ENCODE data around the gene EFNB3. TPM values are rescaled to one million over a fixed set of nuclear protein-coding genes. Genes with fewer than 3 reads are reported as not detected.
A peak's percentile ranks its signal among the peaks of the same experiment; 100 is the strongest.

EFNB3 gene
- total RNA-seq, 3 donors from 2014 or later (not counting 1 experiment from before 2014, with no cell fraction given) = not detected

DNA sequence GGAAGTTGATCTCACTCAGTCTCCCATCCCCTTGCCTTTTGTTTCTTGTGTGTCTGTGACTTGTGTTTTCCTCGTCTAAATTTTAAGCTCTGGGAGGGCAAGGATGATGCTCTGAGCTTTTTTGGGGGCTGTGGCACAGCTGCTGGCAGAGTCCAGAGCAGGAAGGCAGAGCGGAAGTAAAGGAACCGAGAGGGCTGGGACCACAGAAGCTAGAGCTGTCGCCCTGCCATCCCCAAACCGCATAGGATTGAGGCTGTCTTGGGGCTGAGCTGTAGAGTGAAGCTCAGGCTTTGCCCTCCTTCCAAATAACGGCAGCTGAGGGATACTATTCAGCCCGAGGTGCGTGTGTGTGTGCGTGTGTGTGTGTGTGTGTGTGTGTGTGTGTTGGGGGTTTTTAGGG, 8.8 kb downstream of the EFNB3 start:
- DNase-seq (peak in 1 of 2 donors; percentile 7), ATAC-seq (no peak)
- peaks cover 58 to 59% of the 10 kb centered on the region in 2 donors for H3K27me3 Mint-ChIP-seq (ENCODE audit: low read depth in 2 of 2)
- H3K27me3 ChIP-seq (ENCODE audit: control insufficient read depth, insufficient read depth, low read length) = peaks cover 30% of the 10 kb centered on the region
- TF ChIP-seq CTCF (IDR thresholded peaks at IDR 0.05) = no peak
- H3K27ac ChIP-seq (ENCODE audit: low read length) = no peak overlapping the region
- no peak overlapping the region for H3K27ac Mint-ChIP-seq
- H3K4me3 ChIP-seq (ENCODE audit: low read length) = no peak overlapping the region
- no peak overlapping the region for H3K4me3 Mint-ChIP-seq
- peaks cover 18% of the 10 kb centered on the region for H3K4me1 ChIP-seq (ENCODE audit: control insufficient read depth, insufficient read depth, low read length)
- H3K9me3 Mint-ChIP-seq = no peaks in the 10 kb centered on the region
- H3K9me3 ChIP-seq (ENCODE audit: control insufficient read depth, insufficient read depth, low read length) = no peaks in the 10 kb centered on the region
- peaks cover 15 to 37% of the 10 kb centered on the region in 2 donors for H3K4me1 Mint-ChIP-seq
- no peaks in the 10 kb centered on the region for H3K36me3 Mint-ChIP-seq
- intact Hi-C loops (cut with micrococcal nuclease) = no loop called here
- no peaks in the 10 kb centered on the region for H3K36me3 ChIP-seq (ENCODE audit: control insufficient read depth, insufficient read depth, low read length)
- WGBS (ENCODE audit: insufficient coverage) = 13% methylated on average over 6 of the region's 9 CpGs

- Histone ChIP-seq H3K4me1 (ENCODE audit: control insufficient read depth, insufficient read depth, low read length) (peaks cover 18% of the 10 kb centered on the region), H3K9me3 (ENCODE audit: control insufficient read depth, insufficient read depth, low read length) (no peaks in the 10 kb centered on the region), H3K36me3 (ENCODE audit: control insufficient read depth, insufficient read depth, low read length) (no peaks in the 10 kb centered on the region), H3K27ac (ENCODE audit: low read length) (no peak overlapping the region), H3K4me3 (ENCODE audit: low read length) (no peak overlapping the region), H3K27me3 (ENCODE audit: control insufficient read depth, insufficient read depth, low read length) (peaks cover 35% of the 10 kb centered on the region)
- DNase-seq = peak in 1 of 2 donors; percentile 1
- no peak for TF ChIP-seq CTCF (IDR thresholded peaks at IDR 0.05)
- ATAC-seq = no peak
- peaks cover 15 to 37% of the 10 kb centered on the region in 2 donors for H3K4me1 Mint-ChIP-seq
- 91% methylated on average over 5 of the region's 10 CpGs for WGBS (ENCODE audit: insufficient coverage)
- no peak overlapping the region for H3K27ac Mint-ChIP-seq
- no peak overlapping the region for H3K4me3 Mint-ChIP-seq
- H3K9me3 Mint-ChIP-seq = no peaks in the 10 kb centered on the region
- H3K27me3 Mint-ChIP-seq (ENCODE audit: low read depth in 2 of 2) = peaks cover 66 to 68% of the 10 kb centered on the region in 2 donors
- intact Hi-C loops (cut with micrococcal nuclease) = no loop called here
- H3K36me3 Mint-ChIP-seq = no peaks in the 10 kb centered on the region
These were observed 10.0 kb downstream of the EFNB3 start for GRCh38 chr17:7714721-7715594.

DNA sequence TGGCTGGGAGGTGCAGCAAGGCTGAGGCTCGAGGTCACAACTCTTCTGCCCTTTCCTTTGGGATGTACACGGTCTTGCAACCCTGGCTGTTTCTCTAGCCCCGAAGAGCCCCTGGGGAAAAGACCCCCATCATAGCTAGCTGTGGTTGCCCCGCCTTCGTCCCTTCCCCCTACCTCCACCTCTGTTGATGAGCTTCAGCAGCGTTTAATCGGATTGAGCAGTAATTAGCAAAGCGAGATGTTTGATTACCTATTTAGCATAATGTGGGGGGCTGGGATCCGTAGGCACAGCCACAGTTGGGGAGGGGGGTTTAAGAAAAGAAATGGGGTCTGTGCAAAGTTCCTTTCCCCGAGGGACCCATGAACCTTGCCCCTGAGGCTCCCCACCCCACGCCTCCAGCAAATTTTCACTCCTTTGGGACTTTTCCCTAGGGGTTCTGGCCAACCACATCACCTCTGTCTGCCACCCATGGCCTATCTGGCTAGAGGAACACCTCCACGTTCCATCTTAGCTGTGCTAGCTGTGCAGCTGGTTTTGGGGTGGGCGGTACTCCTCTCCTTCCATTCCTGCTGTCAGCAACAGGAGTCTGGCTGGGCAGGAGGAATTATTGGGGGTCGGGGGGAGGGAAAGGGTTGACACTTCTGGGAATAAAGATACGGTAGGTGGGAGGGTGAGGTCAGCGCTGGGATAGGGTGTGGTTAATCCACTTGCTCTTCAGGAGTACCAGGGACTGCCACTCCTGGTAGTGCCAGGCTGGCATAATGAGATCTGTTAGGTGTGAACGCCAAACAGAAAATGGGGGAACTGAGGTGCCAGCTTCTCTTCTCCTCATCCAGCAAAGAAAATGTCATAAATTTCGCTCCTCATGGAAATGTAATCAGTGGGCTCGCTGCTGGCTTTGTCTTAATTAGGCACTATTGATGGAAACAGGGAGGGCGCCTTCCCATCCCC, 11.2 kb downstream of the EFNB3 start:
- Histone ChIP-seq H3K27ac (ENCODE audit: low read length) (no peak overlapping the region), H3K9me3 (ENCODE audit: control insufficient read depth, insufficient read depth, low read length) (no peaks in the 10 kb centered on the region), H3K4me1 (ENCODE audit: control insufficient read depth, insufficient read depth, low read length) (peaks cover 12% of the 10 kb centered on the region), H3K27me3 (ENCODE audit: control insufficient read depth, insufficient read depth, low read length) (peaks cover 35% of the 10 kb centered on the region), H3K36me3 (ENCODE audit: control insufficient read depth, insufficient read depth, low read length) (no peaks in the 10 kb centered on the region), H3K4me3 (ENCODE audit: low read length) (no peak overlapping the region)
- Mint-ChIP-seq H3K36me3 (no peaks in the 10 kb centered on the region), H3K9me3 (no peaks in the 10 kb centered on the region), H3K27ac (no peak overlapping the region), H3K4me3 (peak overlapping the region; percentile 6), H3K27me3 (ENCODE audit: low read depth in 2 of 2) (peaks cover 69 to 70% of the 10 kb centered on the region in 2 donors), H3K4me1 (peaks cover 5 to 27% of the 10 kb centered on the region in 2 donors)
- DNase-seq (no peak), ATAC-seq (no peak)
- TF ChIP-seq CTCF (IDR thresholded peaks at IDR 0.05) = no peak
- intact Hi-C loops (cut with micrococcal nuclease) = no loop called here
- WGBS (ENCODE audit: insufficient coverage) = 47% methylated on average over 18 of the region's 20 CpGs

Measured in natural killer cell (primary cell).